ENCODE data around the gene ZNF483. TPM values are rescaled to one million over a fixed set of nuclear protein-coding genes. Genes with fewer than 3 reads are reported as not detected.
A peak's percentile ranks its signal among the peaks of the same experiment; 100 is the strongest.

Gene ZNF483
- polyA plus RNA-seq, 1 of the 3 experiments (the other 2 are of a cell fraction), result 0.53 TPM

DNA sequence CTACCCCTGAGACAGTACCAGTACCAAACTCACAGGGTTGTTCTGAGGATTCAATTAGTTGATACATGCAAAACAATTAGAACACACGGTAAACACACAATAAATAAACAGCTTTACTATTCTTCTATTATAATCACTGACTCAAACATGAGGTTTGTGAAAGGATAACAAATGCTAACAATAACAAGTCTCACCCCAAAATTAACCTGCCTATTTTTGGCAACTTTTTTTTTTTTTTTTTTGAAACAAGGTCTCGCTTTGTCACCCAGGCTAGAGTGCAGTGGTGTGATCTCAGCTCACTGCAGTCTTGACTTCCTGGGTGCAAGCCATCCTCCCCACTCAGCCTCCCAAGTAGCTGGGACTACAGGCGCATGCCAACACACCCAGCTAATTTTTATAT lies 47.3 kb upstream of the ZNF483 start:
- peaks cover 0 to 6% of the 10 kb centered on the region in 2 experiments; a peak in 2 of 4 replicates for H3K4me1 ChIP-seq (ENCODE audit: control insufficient read depth in 1 of 2, insufficient read depth in 2 of 2, low read depth in 1 of 2, low read length in 1 of 2)
- no peak overlapping the region for H2AFZ ChIP-seq (ENCODE audit: low read depth)
- H3K27ac ChIP-seq (ENCODE audit: low read depth in 2 of 2, low read length in 1 of 2), result no peak overlapping the region
- no peaks in the 10 kb centered on the region for H3K9me3 ChIP-seq
- no peaks in the 10 kb centered on the region for H3K9me2 ChIP-seq
- H3K27me3 ChIP-seq (ENCODE audit: insufficient read depth), result no peaks in the 10 kb centered on the region
- POLR2A ChIA-PET, result no interaction called here
- TF ChIP-seq RXRA (IDR thresholded peaks at IDR 0.05; ENCODE audit: borderline replicate concordance, low read depth), result no peak
- TF ChIP-seq FOXM1 (IDR thresholded peaks at IDR 0.05; ENCODE audit: low read depth), result no peak
- TF ChIP-seq TAF1 (IDR thresholded peaks at IDR 0.05; ENCODE audit: borderline replicate concordance, low read depth, low read length), result no peak
- no peak for TF ChIP-seq SIN3A (IDR thresholded peaks at IDR 0.05; ENCODE audit: borderline replicate concordance, low read depth, low read length)
- TF ChIP-seq NFIC (IDR thresholded peaks at IDR 0.05; ENCODE audit: borderline replicate concordance), result no peak
- no peak for TF ChIP-seq TEAD4 (IDR thresholded peaks at IDR 0.05; ENCODE audit: borderline replicate concordance, insufficient read depth)
- TF ChIP-seq GABPA (IDR thresholded peaks at IDR 0.05; ENCODE audit: low read depth), result no peak
- TF ChIP-seq RAD21 (IDR thresholded peaks at IDR 0.05; ENCODE audit: low read length), result no peak
- no peak for TF ChIP-seq JUND (IDR thresholded peaks at IDR 0.05)
- no peak for TF ChIP-seq EZH2phosphoT487 (IDR thresholded peaks at IDR 0.05; ENCODE audit: borderline replicate concordance, low read depth)
- no peak for TF ChIP-seq FOSL2 (IDR thresholded peaks at IDR 0.05; ENCODE audit: borderline replicate concordance, low read depth)
- TF ChIP-seq YY1 (IDR thresholded peaks at IDR 0.05; ENCODE audit: low read depth), result no peak
- TF ChIP-seq, protein P1, sequence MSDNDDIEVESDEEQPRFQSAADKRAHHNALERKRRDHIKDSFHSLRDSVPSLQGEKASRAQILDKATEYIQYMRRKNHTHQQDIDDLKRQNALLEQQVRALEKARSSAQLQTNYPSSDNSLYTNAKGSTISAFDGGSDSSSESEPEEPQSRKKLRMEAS (IDR thresholded peaks at IDR 0.05; ENCODE audit: low read depth), result no peak
- no peak for TF ChIP-seq SMC3 (IDR thresholded peaks at IDR 0.05; ENCODE audit: low read depth, low read length)
- TF ChIP-seq NRF1 (IDR thresholded peaks at IDR 0.05; ENCODE audit: low read depth, low read length), result no peak
- no peaks in the 10 kb centered on the region for H3K36me3 ChIP-seq (replicated peaks in 1 of 2; ENCODE audit: control insufficient read depth in 1 of 2, insufficient read depth in 2 of 2, low read length in 1 of 2)
- no peak overlapping the region for H3K4me3 ChIP-seq (ENCODE audit: low read depth in 2 of 2, low read length in 1 of 2)
- no peak overlapping the region for H3K9ac ChIP-seq
- no peaks in the 10 kb centered on the region for H3F3A ChIP-seq (replicated peaks; ENCODE audit: insufficient read depth)
- peaks cover 87% of the 10 kb centered on the region for H4K20me1 ChIP-seq (ENCODE audit: insufficient read depth)
- WGBS (ENCODE audit: low lambda C conversion rate), result 96% methylated on average over 3 of the region's 3 CpGs
- CTCF ChIA-PET, result no interaction called here
- no peak for DNase-seq
- no peak overlapping the region for H3K4me2 ChIP-seq
- peaks cover 100% of the 10 kb centered on the region for H3K79me2 ChIP-seq (ENCODE audit: insufficient read depth)

DNA sequence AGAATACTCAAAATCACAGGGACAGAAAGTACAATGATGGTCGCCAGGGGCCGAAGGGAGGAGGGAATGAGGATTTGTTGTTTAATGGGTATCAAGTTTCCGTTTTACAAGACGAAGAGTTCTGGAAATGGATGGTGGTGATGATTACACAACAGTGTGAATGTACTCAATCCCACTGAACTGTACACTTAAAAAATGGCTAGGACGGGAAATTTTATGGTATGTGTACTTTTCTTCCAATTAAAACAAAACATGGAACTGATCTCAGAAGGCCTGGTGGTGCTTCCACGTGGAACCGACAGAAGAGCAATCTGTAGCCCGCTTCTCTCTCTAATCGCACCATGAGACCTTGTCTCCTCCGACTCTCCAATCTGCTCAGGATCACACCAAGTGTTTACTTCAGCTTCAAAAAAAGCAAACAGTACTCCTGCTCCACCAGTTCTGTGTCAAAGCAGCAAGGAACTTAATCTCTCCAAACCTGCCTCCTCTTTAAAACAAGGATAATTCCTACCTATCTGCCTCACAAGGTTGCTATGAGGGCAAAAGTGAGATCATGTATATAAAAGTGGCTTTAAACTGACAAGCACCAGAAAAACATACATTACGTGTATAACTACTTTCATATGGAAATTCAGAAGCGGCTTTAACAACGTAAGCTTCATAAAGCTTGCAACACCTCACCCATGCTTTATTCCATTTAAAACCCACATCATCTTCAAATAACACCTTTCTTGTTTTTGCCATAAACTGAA lies 42.9 kb upstream of the ZNF483 start:
- TF ChIP-seq RAD21 (IDR thresholded peaks at IDR 0.05; ENCODE audit: low read length) (no peak), FOSL2 (IDR thresholded peaks at IDR 0.05; ENCODE audit: borderline replicate concordance, low read depth) (no peak), GATA2 (CRISPR knock-in tag; IDR thresholded peaks at IDR 0.05) (no peak), CHD2 (IDR thresholded peaks at IDR 0.05; ENCODE audit: low read length, partially characterized antibody) (no peak), RXRA (IDR thresholded peaks at IDR 0.05; ENCODE audit: borderline replicate concordance, low read depth) (no peak), JUND (IDR thresholded peaks at IDR 0.05) (no peak), EZH2phosphoT487 (IDR thresholded peaks at IDR 0.05; ENCODE audit: borderline replicate concordance, low read depth) (no peak), TCF12 (IDR thresholded peaks at IDR 0.05) (no peak), ELF1 (IDR thresholded peaks at IDR 0.05) (no peak), YY1 (IDR thresholded peaks at IDR 0.05; ENCODE audit: low read depth) (no peak), FOXM1 (IDR thresholded peaks at IDR 0.05; ENCODE audit: low read depth) (no peak)
- TF ChIP-seq, protein P2, sequence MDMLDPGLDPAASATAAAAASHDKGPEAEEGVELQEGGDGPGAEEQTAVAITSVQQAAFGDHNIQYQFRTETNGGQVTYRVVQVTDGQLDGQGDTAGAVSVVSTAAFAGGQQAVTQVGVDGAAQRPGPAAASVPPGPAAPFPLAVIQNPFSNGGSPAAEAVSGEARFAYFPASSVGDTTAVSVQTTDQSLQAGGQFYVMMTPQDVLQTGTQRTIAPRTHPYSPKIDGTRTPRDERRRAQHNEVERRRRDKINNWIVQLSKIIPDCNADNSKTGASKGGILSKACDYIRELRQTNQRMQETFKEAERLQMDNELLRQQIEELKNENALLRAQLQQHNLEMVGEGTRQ (IDR thresholded peaks at IDR 0.05; ENCODE audit: borderline replicate concordance, low read depth, low read length), result no peak
- TF ChIP-seq, protein P1 (IDR thresholded peaks at IDR 0.05; ENCODE audit: low read depth), result no peak
- TF ChIP-seq, protein P3, sequence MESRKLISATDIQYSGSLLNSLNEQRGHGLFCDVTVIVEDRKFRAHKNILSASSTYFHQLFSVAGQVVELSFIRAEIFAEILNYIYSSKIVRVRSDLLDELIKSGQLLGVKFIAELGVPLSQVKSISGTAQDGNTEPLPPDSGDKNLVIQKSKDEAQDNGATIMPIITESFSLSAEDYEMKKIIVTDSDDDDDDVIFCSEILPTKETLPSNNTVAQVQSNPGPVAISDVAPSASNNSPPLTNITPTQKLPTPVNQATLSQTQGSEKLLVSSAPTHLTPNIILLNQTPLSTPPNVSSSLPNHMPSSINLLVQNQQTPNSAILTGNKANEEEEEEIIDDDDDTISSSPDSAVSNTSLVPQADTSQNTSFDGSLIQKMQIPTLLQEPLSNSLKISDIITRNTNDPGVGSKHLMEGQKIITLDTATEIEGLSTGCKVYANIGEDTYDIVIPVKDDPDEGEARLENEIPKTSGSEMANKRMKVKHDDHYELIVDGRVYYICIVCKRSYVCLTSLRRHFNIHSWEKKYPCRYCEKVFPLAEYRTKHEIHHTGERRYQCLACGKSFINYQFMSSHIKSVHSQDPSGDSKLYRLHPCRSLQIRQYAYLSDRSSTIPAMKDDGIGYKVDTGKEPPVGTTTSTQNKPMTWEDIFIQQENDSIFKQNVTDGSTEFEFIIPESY (IDR thresholded peaks at IDR 0.05; ENCODE audit: borderline replicate concordance, low read depth), result no peak
- TF ChIP-seq, protein P4, sequence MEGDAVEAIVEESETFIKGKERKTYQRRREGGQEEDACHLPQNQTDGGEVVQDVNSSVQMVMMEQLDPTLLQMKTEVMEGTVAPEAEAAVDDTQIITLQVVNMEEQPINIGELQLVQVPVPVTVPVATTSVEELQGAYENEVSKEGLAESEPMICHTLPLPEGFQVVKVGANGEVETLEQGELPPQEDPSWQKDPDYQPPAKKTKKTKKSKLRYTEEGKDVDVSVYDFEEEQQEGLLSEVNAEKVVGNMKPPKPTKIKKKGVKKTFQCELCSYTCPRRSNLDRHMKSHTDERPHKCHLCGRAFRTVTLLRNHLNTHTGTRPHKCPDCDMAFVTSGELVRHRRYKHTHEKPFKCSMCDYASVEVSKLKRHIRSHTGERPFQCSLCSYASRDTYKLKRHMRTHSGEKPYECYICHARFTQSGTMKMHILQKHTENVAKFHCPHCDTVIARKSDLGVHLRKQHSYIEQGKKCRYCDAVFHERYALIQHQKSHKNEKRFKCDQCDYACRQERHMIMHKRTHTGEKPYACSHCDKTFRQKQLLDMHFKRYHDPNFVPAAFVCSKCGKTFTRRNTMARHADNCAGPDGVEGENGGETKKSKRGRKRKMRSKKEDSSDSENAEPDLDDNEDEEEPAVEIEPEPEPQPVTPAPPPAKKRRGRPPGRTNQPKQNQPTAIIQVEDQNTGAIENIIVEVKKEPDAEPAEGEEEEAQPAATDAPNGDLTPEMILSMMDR (IDR thresholded peaks at IDR 0.05), result no peak
- DNase-seq, result no peak
- H3K79me2 ChIP-seq (ENCODE audit: insufficient read depth), result peaks cover 60% of the 10 kb centered on the region
- peak overlapping the region in 1 of 2 experiments; percentile 93; a peak in 1 of 4 replicates for H3K27ac ChIP-seq (ENCODE audit: low read depth in 2 of 2, low read length in 1 of 2)
- no peaks in the 10 kb centered on the region for H3K9me3 ChIP-seq
- H3K4me2 ChIP-seq, result peak overlapping the region; percentile 82
- H3K4me1 ChIP-seq (ENCODE audit: control insufficient read depth in 1 of 2, insufficient read depth in 2 of 2, low read depth in 1 of 2, low read length in 1 of 2), result peaks cover 5 to 6% of the 10 kb centered on the region in 2 experiments; a peak in 3 of 4 replicates
- ChIA-PET CTCF (no interaction called here), POLR2A (interaction anchor here (1.0 kb wide), 1 partner anchor 14 kb away, joined by 3 read pairs; no protein-coding TSS in a partner anchor)
- H3F3A ChIP-seq (replicated peaks; ENCODE audit: insufficient read depth), result peaks cover 9% of the 10 kb centered on the region
- H2AFZ ChIP-seq (ENCODE audit: low read depth), result no peak overlapping the region
- no peaks in the 10 kb centered on the region for H3K27me3 ChIP-seq (ENCODE audit: insufficient read depth)
- H3K36me3 ChIP-seq (replicated peaks in 1 of 2; ENCODE audit: control insufficient read depth in 1 of 2, insufficient read depth in 2 of 2, low read length in 1 of 2), result no peaks in the 10 kb centered on the region
- peak overlapping the region; percentile 88 for H3K9ac ChIP-seq
- 74% methylated on average over 13 of the region's 13 CpGs for WGBS (ENCODE audit: low lambda C conversion rate)
- peak overlapping the region; percentile 79 to 81 for H3K4me3 ChIP-seq (ENCODE audit: low read depth in 2 of 2, low read length in 1 of 2)
- H3K9me2 ChIP-seq, result no peaks in the 10 kb centered on the region
- H4K20me1 ChIP-seq (ENCODE audit: insufficient read depth), result peaks cover 49% of the 10 kb centered on the region
